K562 (cell line): ENCODE data around the gene C4orf50. TPM values are rescaled to one million over a fixed set of nuclear protein-coding genes. Genes with fewer than 3 reads are reported as not detected.

Experiments used
- ATAC-seq: fragments of 200-7000 bp; cut with Tn5 transposase; 3 replicates; pipeline ENCODE4 v1.9.1; 2020; ENCODE audit warnings: moderate library complexity
- BruUV-seq: library from RNA; stranded (reverse); fragments of 400-500 nt; replicated peaks from 2 replicates; lab custom pipeline; 2021; lab: Mats Ljungman, UMichigan
- CTCF ChIA-PET: fragments of 300-600 bp; formaldehyde crosslinking; extraction: SDS; loops from one replicate; lab custom pipeline; 2021; ENCODE audit warnings: low intra/inter-chr PET ratio; lab: Yijun Ruan, JAX
- POLR2A ChIA-PET: fragments of 300-600, 350-650 bp; sonication (Branson Sonifier 250); formaldehyde crosslinking; extraction: SDS; loops from one replicate; lab custom pipeline; 2021; ENCODE audit warnings: antibody characterized with exemption, inconsistent platforms; lab: Yijun Ruan, JAX
- DNase-seq, 4 experiments: peaks; one replicate each; pipeline versions ENCODE4 v3.0.0 to v3.0.0-alpha.2; 2011 to 2018; ENCODE audit warnings: low spot score in 3 of 4, mixed read lengths in 3 of 4; ENCODE audit errors: extremely low read depth in 1 of 4
- FAIRE-seq: peaks from 2 replicates; lab custom pipeline; 2011; peaks lifted over from hg19 to GRCh38; lab: Jason Lieb, UNC
- H2AFZ ChIP-seq: 2 replicates; pipeline ENCODE4 v1.6.0; 2011; ENCODE audit warnings: low read depth, low read length, control low read depth, inconsistent platforms
- H3K27ac ChIP-seq: fragments of 200-600 bp; 3 replicates; pipeline ENCODE4 v1.8.0; 2011; ENCODE audit warnings: low read depth, mild to moderate bottlenecking, control low read depth, inconsistent platforms, low read length, moderate library complexity, mixed read lengths; ENCODE audit errors: extremely low read depth
- H3K27me3 ChIP-seq, 2 experiments: fragments of 300-600 bp in 1 of 2; 2 replicates in 1 of 2; 3 replicates in 1 of 2; pipeline versions ENCODE4 v1.6.0 to v1.8.0; 2011; ENCODE audit warnings: inconsistent platforms in 2 of 2, low read length in 2 of 2, mild to moderate bottlenecking in 1 of 2, mixed read lengths in 1 of 2, moderate library complexity in 1 of 2; ENCODE audit not compliant: control insufficient read depth in 2 of 2, insufficient read depth in 2 of 2
- H3K36me3 ChIP-seq: fragments of 300-600 bp; 3 replicates; pipeline ENCODE4 v1.8.0; 2011; ENCODE audit warnings: mild to moderate bottlenecking, low read length, inconsistent platforms; ENCODE audit not compliant: control insufficient read depth, insufficient read depth
- H3K4me1 ChIP-seq, 2 experiments: fragments of 200-600 bp in 1 of 2; replicated peaks in 1 of 2; 2 replicates in 1 of 2; 3 replicates in 1 of 2; pipeline versions ENCODE4 v1.5.1 to v1.8.0; 2011; ENCODE audit warnings: inconsistent platforms in 2 of 2, low read length in 2 of 2, mild to moderate bottlenecking in 1 of 2, mixed read lengths in 1 of 2, moderate library complexity in 1 of 2; ENCODE audit not compliant: control insufficient read depth in 2 of 2, insufficient read depth in 2 of 2
- H3K4me2 ChIP-seq: 2 replicates; pipeline ENCODE4 v1.6.1; 2011; ENCODE audit warnings: low read length, control low read depth, inconsistent platforms, mixed read lengths; ENCODE audit not compliant: insufficient read depth
- H3K4me3 ChIP-seq: fragments of 200-600 bp; sonication (generic), shearing (Covaris generic); 2 replicates; pipeline ENCODE4 v1.5.1; 2016; ENCODE audit warnings: control low read depth, inconsistent platforms
- H3K79me2 ChIP-seq: fragments of 200-600 bp; 3 replicates; pipeline ENCODE4 v1.8.0; 2011; ENCODE audit warnings: low read length, inconsistent platforms; ENCODE audit not compliant: control insufficient read depth, insufficient read depth
- H3K9ac ChIP-seq, 2 experiments: 2 replicates each; pipeline versions ENCODE4 v1.6.0 to v1.6.1; 2011; ENCODE audit warnings: low read depth in 2 of 2, low read length in 2 of 2, control low read depth in 1 of 2, inconsistent platforms in 1 of 2, mild to moderate bottlenecking in 1 of 2, mixed read lengths in 1 of 2; ENCODE audit not compliant: insufficient read depth in 1 of 2
- H3K9me1 ChIP-seq: one replicate; pipeline ENCODE4 v1.6.0; 2011; ENCODE audit warnings: inconsistent platforms, mild to moderate bottlenecking, low read length, moderate library complexity; ENCODE audit not compliant: control insufficient read depth, insufficient read depth
- H3K9me3 ChIP-seq: replicated peaks from 2 replicates; pipeline ENCODE4 v1.5.1; 2011; ENCODE audit warnings: low read depth, low read length, inconsistent platforms; ENCODE audit not compliant: control insufficient read depth, insufficient read depth
- H4K20me1 ChIP-seq: replicated peaks from 2 replicates; pipeline ENCODE4 v1.6.1; 2011; ENCODE audit warnings: low read length, inconsistent platforms, mixed read lengths; ENCODE audit not compliant: control insufficient read depth, insufficient read depth
- IRF9 ChIP-seq: fragments of 450-650 bp; IDR thresholded peaks from 2 replicates; pipeline ENCODE4 v1.6.1; 2016; ENCODE audit warnings: missing biosample characterization, missing genetic modification characterization
- PATZ1 ChIP-seq: fragments of 250-450 bp; sonication (Bioruptor Pico); IDR thresholded peaks from 2 replicates; pipeline ENCODE4 v1.5.0; 2020; ENCODE audit warnings: mild to moderate bottlenecking, borderline replicate concordance
- SAFB ChIP-seq: fragments of 200-400 bp; formaldehyde crosslinking; IDR thresholded peaks from 2 replicates; pipeline ENCODE4 v1.6.1; 2017; ENCODE audit warnings: low read depth, low read length, borderline replicate concordance
- ZEB2 ChIP-seq: fragments of 450-650 bp; IDR thresholded peaks from 2 replicates; pipeline ENCODE4 v1.6.1; 2016
- ZNF324 ChIP-seq: fragments of 250-450 bp; sonication (Bioruptor Pico); IDR thresholded peaks from 2 replicates; pipeline ENCODE4 v1.4.0; 2020; ENCODE audit warnings: mild to moderate bottlenecking
- ZNF395 ChIP-seq: fragments of 200-800 bp; sonication (Bioruptor generic); IDR thresholded peaks from 2 replicates; pipeline ENCODE4 v1.6.1; 2017; ENCODE audit warnings: missing genetic modification characterization, missing compliant biosample characterization
- ZNF830 ChIP-seq: fragments of 250-450 bp; sonication (Bioruptor Pico); IDR thresholded peaks from 2 replicates; pipeline ENCODE4 v1.5.0; 2021; ENCODE audit warnings: mild to moderate bottlenecking
- WGBS: fragments of 100-300 bp; shearing (Covaris generic); methylation state at CpG from one replicate; pipeline ENCODE4 v1.1.6; 2016; ENCODE audit warnings: low coverage, mixed read lengths; ENCODE audit not compliant: insufficient coverage; ENCODE audit errors: missing lambda C conversion rate; 5-methylcytosine and 5-hydroxymethylcytosine counted together
- in situ Hi-C: fragments of 300-500 bp; cut with MboI; formaldehyde crosslinking; loops from 4 replicates; pipeline ENCODE4 v1.15.0; 2018; ENCODE audit warnings: inconsistent platforms, mixed read lengths
- intact Hi-C: fragments of 100-400 bp; cut with micrococcal nuclease; formaldehyde crosslinking; loops from 2 replicates; pipeline ENCODE4 v1.14.2; 2022
- polyA plus RNA-seq, 8 experiments: library from polyadenylated mRNA; depleted of rRNA in 4 of 8; stranded (reverse) in 5 of 8; unstranded in 3 of 8; fragments of >200 nt; fragmentation: Nextera tagmentation in 2 of 8; fragmentation: Illumina TruSeq in 1 of 8; extraction: Ambion mirVana in 2 of 8; extraction: Trizol in 1 of 8; gene quantifications; 2 replicates each; pipeline versions ENCODE4 v1.2.1 to v1.2.3, GENCODE V29; 2011 to 2014; ENCODE audit warnings: inconsistent platforms in 1 of 8, missing spikeins in 1 of 8
- total RNA-seq, 7 experiments: library from RNA; depleted of rRNA in 6 of 7; stranded (reverse); fragments of >200 nt in 6 of 7; fragmentation: Illumina TruSeq in 2 of 7; extraction: Trizol in 2 of 7; gene quantifications; 2 replicates each; pipeline versions ENCODE4 v1.2.1 to v1.2.3, GENCODE V29; 2011 to 2021; ENCODE audit warnings: low replicate concordance in 1 of 7

The C4orf50 gene
- total and polyA plus RNA-seq, 9 of the 15 experiments (the other 6 are each of a cell fraction or from before 2014, with no cell fraction given): not detected

GRCh38 chr4:5897674-5898073 is 120.6 kb downstream of the C4orf50 start (continued):
- TF ChIP-seq ZNF395 (CRISPR knock-in tag) (no peak), ZEB2 (no peak)

- H3K9ac ChIP-seq: no peak overlapping the region
- ChIA-PET POLR2A (no interaction called here), CTCF (no interaction called here)
- H3K27ac ChIP-seq: no peak overlapping the region
- no peaks in the 10 kb centered on the region for H3K79me2 ChIP-seq
- H2AFZ ChIP-seq: no peak overlapping the region
- intact Hi-C loops (no loop called here), in situ Hi-C loops (no loop called here)
- no peaks in the 10 kb centered on the region for H3K36me3 ChIP-seq
- BruUV-seq: no TSS peak
- H3K27me3 ChIP-seq: peaks cover 0 to 11% of the 10 kb centered on the region in 2 experiments; a peak in 4 of 5 replicates
- ATAC-seq (no peak), DNase-seq (no peak), FAIRE-seq (no peak)
- WGBS: 5% methylated on average over 3 of the region's 4 CpGs
- TF ChIP-seq IRF9 (no peak), SAFB (no peak), ZNF324 (CRISPR knock-in tag) (no peak), ZNF830 (CRISPR knock-in tag) (no peak), PATZ1 (CRISPR knock-in tag) (no peak)
- peaks cover 0 to 6% of the 10 kb centered on the region in 2 experiments; a peak in 1 of 5 replicates for H3K4me1 ChIP-seq
- no peaks in the 10 kb centered on the region for H3K9me1 ChIP-seq
- no peaks in the 10 kb centered on the region for H3K9me3 ChIP-seq
- no peak overlapping the region for H3K4me3 ChIP-seq
- H3K4me2 ChIP-seq: no peak overlapping the region
- no peaks in the 10 kb centered on the region for H4K20me1 ChIP-seq
These were observed 122.9 kb downstream of the C4orf50 start for GRCh38 chr4:5895287-5895686.
